Adrenal gland (tissue), 5 donors: ENCODE data around the gene LAMTOR5.

Experiments
- POLR2A ChIP-seq, 2 donors: fragments of 450-650 bp; IDR thresholded peaks; one replicate each; pipeline ENCODE4 v1.6.1; 2017; ENCODE audit warnings: antibody characterized with exemption in 2 of 2, mild to moderate bottlenecking in 2 of 2, moderate library complexity in 1 of 2
- TF ChIP-seq, protein P1 (sequence below), 6 experiments: fragments of 450-650 bp in 4 of 6; fragments of 200-600 bp in 2 of 6; sonication (generic) in 1 of 6; IDR thresholded peaks; 1 replicate in 5 of 6; 2 replicates in 1 of 6; pipeline versions ENCODE4 v1.5.1 to v1.8.0; 2016 to 2021; ENCODE audit warnings: antibody characterized with exemption in 6 of 6, mild to moderate bottlenecking in 2 of 6, moderate library complexity in 1 of 6
- donor health status: DM: no; HTN: no; CAD: no.

DNA sequence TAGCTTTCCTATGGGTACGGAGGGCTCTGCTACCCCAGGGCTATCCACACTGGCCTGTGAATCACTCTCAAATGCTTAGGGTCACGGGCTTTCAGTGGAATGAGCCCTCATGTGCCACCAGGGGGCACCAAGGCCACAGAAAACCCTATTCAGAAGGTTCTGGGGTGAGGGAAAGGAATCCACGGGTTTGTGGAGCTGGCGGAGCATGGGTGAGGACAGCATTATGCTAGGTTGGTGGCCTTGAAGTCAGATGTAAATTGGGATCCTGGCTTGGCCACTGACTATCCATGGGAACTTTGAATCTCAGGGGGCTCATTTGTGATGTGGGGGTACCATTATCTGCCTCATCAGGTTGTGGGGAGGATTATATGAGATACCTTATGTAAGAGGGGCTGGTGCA is 5.1 kb upstream of the LAMTOR5 start:
- TF ChIP-seq, protein P1, sequence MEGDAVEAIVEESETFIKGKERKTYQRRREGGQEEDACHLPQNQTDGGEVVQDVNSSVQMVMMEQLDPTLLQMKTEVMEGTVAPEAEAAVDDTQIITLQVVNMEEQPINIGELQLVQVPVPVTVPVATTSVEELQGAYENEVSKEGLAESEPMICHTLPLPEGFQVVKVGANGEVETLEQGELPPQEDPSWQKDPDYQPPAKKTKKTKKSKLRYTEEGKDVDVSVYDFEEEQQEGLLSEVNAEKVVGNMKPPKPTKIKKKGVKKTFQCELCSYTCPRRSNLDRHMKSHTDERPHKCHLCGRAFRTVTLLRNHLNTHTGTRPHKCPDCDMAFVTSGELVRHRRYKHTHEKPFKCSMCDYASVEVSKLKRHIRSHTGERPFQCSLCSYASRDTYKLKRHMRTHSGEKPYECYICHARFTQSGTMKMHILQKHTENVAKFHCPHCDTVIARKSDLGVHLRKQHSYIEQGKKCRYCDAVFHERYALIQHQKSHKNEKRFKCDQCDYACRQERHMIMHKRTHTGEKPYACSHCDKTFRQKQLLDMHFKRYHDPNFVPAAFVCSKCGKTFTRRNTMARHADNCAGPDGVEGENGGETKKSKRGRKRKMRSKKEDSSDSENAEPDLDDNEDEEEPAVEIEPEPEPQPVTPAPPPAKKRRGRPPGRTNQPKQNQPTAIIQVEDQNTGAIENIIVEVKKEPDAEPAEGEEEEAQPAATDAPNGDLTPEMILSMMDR (IDR thresholded peaks at IDR 0.05) = peak; percentile 79 to 97 (median 91)
- no peak for TF ChIP-seq POLR2A (IDR thresholded peaks at IDR 0.05)
